ENCODE results near the gene AK4. TPM values are rescaled to one million over a fixed set of nuclear protein-coding genes. Genes with fewer than 3 reads are reported as not detected.

The AK4 gene
- total and polyA plus RNA-seq, 2 of the 8 experiments (the other 6 are each of a cell fraction or from before 2014, with no cell fraction given) = 64.5 to 175 TPM

DNA sequence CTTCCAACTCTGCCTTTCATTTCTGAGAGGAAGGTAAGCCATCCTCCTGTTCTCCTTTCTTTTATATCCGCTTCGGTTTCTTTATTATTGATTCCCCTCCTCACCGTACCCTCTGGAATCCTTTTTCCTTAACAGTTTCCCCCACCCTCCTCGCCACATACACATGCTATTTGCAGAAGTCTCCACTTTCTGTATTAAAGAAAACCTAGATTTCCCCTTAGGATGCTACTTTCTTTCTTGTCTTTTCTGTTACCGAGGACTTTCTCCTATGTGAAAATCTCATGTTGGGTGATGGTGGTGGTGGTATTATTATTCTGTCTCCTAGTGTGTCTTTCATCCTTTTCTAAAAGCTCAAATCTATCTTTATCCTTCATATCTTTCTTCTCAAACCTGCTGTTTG, 62.3 kb downstream of the AK4 start:
- H3K9ac ChIP-seq (replicated peaks in 1 of 4; ENCODE audit: extremely low read depth in 1 of 4, low read depth in 3 of 4, low read length in 3 of 4) = no peak overlapping the region
- H4K5ac ChIP-seq (ENCODE audit: insufficient read length, low read depth, low read length) = no peak overlapping the region
- no peak overlapping the region for H3K18ac ChIP-seq (ENCODE audit: extremely low read depth, low read length)
- no peak overlapping the region for H2BK15ac ChIP-seq (ENCODE audit: low read length)
- no peak overlapping the region for H2AK5ac ChIP-seq (ENCODE audit: low read depth, low read length)
- POLR2A ChIA-PET (ENCODE audit: partially characterized antibody) = no interaction called here
- no peak overlapping the region for H4K91ac ChIP-seq (replicated peaks; ENCODE audit: insufficient read length, low read length)
- WGBS, 2 experiments (ENCODE audit: extremely low coverage in 1 of 2, insufficient coverage in 1 of 2, insufficient read length in 1 of 2, insufficient replicate concordance in 2 of 2, low coverage in 1 of 2, low lambda C conversion rate in 2 of 2, missing lambda C conversion rate in 1 of 2) = 80% methylated on average over 5 of the region's 5 CpGs; no CpG with 5 or more reads in 1 of the 2 experiments
- FAIRE-seq (no peak), DNase-seq (ENCODE audit: low read depth in 1 of 2, low spot score in 2 of 2) (no peak)
- no peak overlapping the region for H3K56ac ChIP-seq (replicated peaks; ENCODE audit: insufficient read length, low read depth, low read length)
- no peak overlapping the region for H3K4me2 ChIP-seq (ENCODE audit: insufficient read depth in 1 of 2, low read depth in 2 of 2, low read length in 2 of 2)
- H3K4me1 ChIP-seq (replicated peaks in 1 of 4; ENCODE audit: control insufficient read depth in 3 of 4, insufficient read depth in 4 of 4, low read length in 3 of 4) = peaks cover 0 to 3% (median 0%) of the 10 kb centered on the region in 4 experiments; a peak in 2 of 7 replicates
- no peak overlapping the region for H2BK120ac ChIP-seq (replicated peaks; ENCODE audit: low read depth, low read length)
- H4K20me1 ChIP-seq (replicated peaks in 1 of 2; ENCODE audit: control insufficient read depth in 1 of 2, insufficient read depth in 2 of 2, low read length in 2 of 2) = peaks cover 0 to 5% of the 10 kb centered on the region in 2 experiments
- H3K79me1 ChIP-seq (ENCODE audit: low read depth, low read length) = no peaks in the 10 kb centered on the region
- no peak overlapping the region for H2BK20ac ChIP-seq (ENCODE audit: low read length)
- TF ChIP-seq NANOG (IDR thresholded peaks at IDR 0.05; ENCODE audit: insufficient read depth, low read depth, low read length, poor library complexity, severe bottlenecking) (no peak), PHF8 (conservative IDR thresholded peaks at IDR 0.05; ENCODE audit: low read depth, low read length) (no peak), RXRA (IDR thresholded peaks at IDR 0.05; ENCODE audit: insufficient read depth, low read depth, low read length) (no peak), EGR1 (IDR thresholded peaks at IDR 0.05; ENCODE audit: borderline replicate concordance, low read depth, low read length) (no peak), SUZ12 (IDR thresholded peaks at IDR 0.05; ENCODE audit: low read length) (no peak), SIX5 (IDR thresholded peaks at IDR 0.05; ENCODE audit: low read depth, low read length) (no peak), POLR2AphosphoS5 (IDR thresholded peaks at IDR 0.05; ENCODE audit: low read depth, low read length) (no peak), CHD2 (IDR thresholded peaks at IDR 0.05; ENCODE audit: low read length) (no peak)
- TF ChIP-seq, protein P1, sequence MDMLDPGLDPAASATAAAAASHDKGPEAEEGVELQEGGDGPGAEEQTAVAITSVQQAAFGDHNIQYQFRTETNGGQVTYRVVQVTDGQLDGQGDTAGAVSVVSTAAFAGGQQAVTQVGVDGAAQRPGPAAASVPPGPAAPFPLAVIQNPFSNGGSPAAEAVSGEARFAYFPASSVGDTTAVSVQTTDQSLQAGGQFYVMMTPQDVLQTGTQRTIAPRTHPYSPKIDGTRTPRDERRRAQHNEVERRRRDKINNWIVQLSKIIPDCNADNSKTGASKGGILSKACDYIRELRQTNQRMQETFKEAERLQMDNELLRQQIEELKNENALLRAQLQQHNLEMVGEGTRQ (IDR thresholded peaks at IDR 0.05; ENCODE audit: low read length) = no peak
- H2AFZ ChIP-seq (ENCODE audit: low read length) = no peak overlapping the region
- no peak overlapping the region for H3K14ac ChIP-seq (ENCODE audit: insufficient read length)
- H3K79me2 ChIP-seq (ENCODE audit: control insufficient read depth in 1 of 2, insufficient read depth in 2 of 2, low read length in 2 of 2) = peaks cover 3 to 33% of the 10 kb centered on the region in 2 experiments; a peak in 3 of 4 replicates
- H2BK5ac ChIP-seq (ENCODE audit: low read depth, low read length) = no peak overlapping the region
- CTCF ChIA-PET (ENCODE audit: partially characterized antibody) = interaction anchor here (0.6 to 5.9 kb wide), 9 partner anchors 13 to 477 kb away, joined by 3 to 52 read pairs (median 10); no protein-coding TSS in a partner anchor
- no peak overlapping the region for H2BK12ac ChIP-seq (ENCODE audit: low read depth, low read length)
- no peak overlapping the region for H3K4me3 ChIP-seq (ENCODE audit: extremely low read depth in 1 of 4, insufficient read depth in 2 of 4, low read depth in 3 of 4, low read length in 4 of 4)
- no peaks in the 10 kb centered on the region; the same call in 1 of the 2 replicates for H3K23me2 ChIP-seq (ENCODE audit: low read depth, low read length)
- no peaks in the 10 kb centered on the region for H3K27me3 ChIP-seq (replicated peaks in 1 of 4; ENCODE audit: control insufficient read depth in 3 of 4, extremely low read depth in 1 of 4, insufficient read depth in 3 of 4, low read length in 3 of 4)
- no peak overlapping the region for H3K4ac ChIP-seq (replicated peaks; ENCODE audit: insufficient read length, low read depth, low read length)
- H3K23ac ChIP-seq (ENCODE audit: insufficient read length) = no peak overlapping the region
- H4K8ac ChIP-seq (ENCODE audit: extremely low read depth, insufficient read depth, low read length) = no peak overlapping the region
- H3K9me3 ChIP-seq (ENCODE audit: insufficient read depth in 2 of 2, low read depth in 1 of 2, low read length in 1 of 2) = no peaks in the 10 kb centered on the region
- H3K27ac ChIP-seq (ENCODE audit: low read depth, low read length) = no peak overlapping the region
- H3K36me3 ChIP-seq (ENCODE audit: control insufficient read depth in 2 of 4, insufficient read depth in 4 of 4, low read length in 3 of 4) = no peaks in the 10 kb centered on the region

Data from H1 (cell line).